PFSK-1 (cell line): ENCODE data around the gene HSD17B3.

Experiments
- FOXP2 ChIP-seq: optimal IDR thresholded peaks from 2 replicates; pipeline ENCODE3; 2011; ENCODE audit warnings: borderline replicate concordance, control low read depth, inconsistent platforms; ENCODE audit not compliant: insufficient read depth; ENCODE audit errors: extremely low read length, extremely low read depth
- POLR2AphosphoS5 ChIP-seq: IDR thresholded peaks from 2 replicates; pipeline ENCODE4 v1.6.1; 2012; ENCODE audit warnings: low read depth, mild to moderate bottlenecking, control low read depth, low read length, moderate library complexity
- REST ChIP-seq, 2 experiments: IDR thresholded peaks; 2 replicates each; pipeline versions ENCODE4 v1.6.1 to v1.8.0; 2011 to 2012; ENCODE audit warnings: low read depth in 2 of 2, low read length in 2 of 2, control low read depth in 1 of 2, inconsistent platforms in 1 of 2, mild to moderate bottlenecking in 1 of 2, moderate library complexity in 1 of 2; ENCODE audit not compliant: insufficient read depth in 1 of 2
- SIN3A ChIP-seq: IDR thresholded peaks from 2 replicates; pipeline ENCODE4 v1.6.1; 2012; ENCODE audit warnings: mild to moderate bottlenecking, low read length, moderate library complexity, borderline replicate concordance; ENCODE audit not compliant: insufficient read depth
- TAF1 ChIP-seq: IDR thresholded peaks from 2 replicates; pipeline ENCODE4 v1.6.1; 2012; ENCODE audit warnings: low read length, control low read depth, borderline replicate concordance; ENCODE audit not compliant: insufficient read depth

HSD17B3 gene

GRCh38 chr9:96333958-96334357, 32.0 kb upstream of the HSD17B3 start:
- TF ChIP-seq REST (IDR thresholded peaks at IDR 0.05; ENCODE audit: insufficient read depth in 1 of 2, low read depth in 2 of 2, low read length in 2 of 2) (no peak), SIN3A (no peak), TAF1 (no peak)

GRCh38 chr9:96331236-96331947, 29.4 kb upstream of the HSD17B3 start:
- TF ChIP-seq POLR2AphosphoS5 (no peak), REST (IDR thresholded peaks at IDR 0.05; ENCODE audit: insufficient read depth in 1 of 2, low read depth in 2 of 2, low read length in 2 of 2) (no peak), FOXP2 (no peak), SIN3A (no peak), TAF1 (no peak)

- TF ChIP-seq SIN3A = no peak
- TF ChIP-seq REST (IDR thresholded peaks at IDR 0.05; ENCODE audit: insufficient read depth in 1 of 2, low read depth in 2 of 2, low read length in 2 of 2) = no peak
- TF ChIP-seq POLR2AphosphoS5 = no peak
- no peak for TF ChIP-seq FOXP2
- TF ChIP-seq TAF1 = no peak
Observed at GRCh38 chr9:96327694-96328352, 25.8 kb upstream of the HSD17B3 start.

DNA sequence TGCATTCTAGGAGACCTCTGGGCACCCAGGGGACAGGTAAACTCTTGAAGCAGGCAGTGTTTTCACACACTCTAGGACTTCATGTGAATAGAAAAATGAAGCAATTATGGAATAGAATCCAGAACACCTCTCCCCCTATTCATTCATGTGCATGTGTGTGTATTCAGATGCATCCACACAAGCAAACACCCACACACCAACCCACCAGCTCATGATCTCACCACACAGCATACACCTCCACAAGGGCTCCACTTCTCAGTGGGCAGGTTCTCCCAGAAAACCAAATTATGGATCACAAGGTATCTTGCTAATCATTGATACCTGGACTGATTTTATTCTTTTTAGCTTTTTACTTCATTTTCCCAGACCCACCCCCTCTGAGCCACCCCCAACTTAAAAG, 21.2 kb upstream of the HSD17B3 start:
- TF ChIP-seq REST (IDR thresholded peaks at IDR 0.05; ENCODE audit: insufficient read depth in 1 of 2, low read depth in 2 of 2, low read length in 2 of 2) = no peak
- no peak for TF ChIP-seq TAF1
- TF ChIP-seq FOXP2 = no peak

GRCh38 chr9:96321515-96321914, 19.5 kb upstream of the HSD17B3 start:
- TF ChIP-seq POLR2AphosphoS5 = no peak
- TF ChIP-seq SIN3A = no peak
- TF ChIP-seq REST (IDR thresholded peaks at IDR 0.05; ENCODE audit: insufficient read depth in 1 of 2, low read depth in 2 of 2, low read length in 2 of 2) = no peak
- TF ChIP-seq TAF1 = no peak
- no peak for TF ChIP-seq FOXP2
